ENCODE measurements around the gene RAB4A.

Gene RAB4A

GRCh38 chr1:229270547-229271447 is at the start of gene RAB4A:
TSS of gene RAB4A (plus strand) at chr1:229271111. CDS start at chr1:229271340, 229 bp downstream.
- DNase-seq: peak; percentile 86

- no peak for DNase-seq
These were observed 48.8 kb upstream of the RAB4A start for GRCh38 chr1:229222081-229222480.

- DNase-seq: no peak
These were observed 47.4 kb upstream of the RAB4A start for GRCh38 chr1:229223498-229223897.

GRCh38 chr1:229224308-229224707 is 46.6 kb upstream of the RAB4A start:
- no peak for DNase-seq

GRCh38 chr1:229225331-229225782 is 45.6 kb upstream of the RAB4A start:
- no peak for DNase-seq

- no peak for DNase-seq
These were observed 44.1 kb upstream of the RAB4A start for GRCh38 chr1:229226796-229227195.

GRCh38 chr1:229227298-229227919 is 43.5 kb upstream of the RAB4A start:
- peak; percentile 80 for DNase-seq

- no peak for DNase-seq
These were observed 42.4 kb upstream of the RAB4A start for GRCh38 chr1:229228522-229228921.

GRCh38 chr1:229229137-229229720 is 41.7 kb upstream of the RAB4A start:
- no peak for DNase-seq

GRCh38 chr1:229229721-229230139 is 41.2 kb upstream of the RAB4A start:
- DNase-seq: no peak

- DNase-seq: no peak
These were observed 40.6 kb upstream of the RAB4A start for GRCh38 chr1:229230140-229230892.

GRCh38 chr1:229230893-229231753 is 39.8 kb upstream of the RAB4A start:
- no peak for DNase-seq

GRCh38 chr1:229231754-229232119 is 39.2 kb upstream of the RAB4A start:
- no peak for DNase-seq

- no peak for DNase-seq
These were observed 35.9 kb upstream of the RAB4A start for GRCh38 chr1:229234870-229235472.

- no peak for DNase-seq
These were observed 33.6 kb upstream of the RAB4A start for GRCh38 chr1:229237320-229237719.

GRCh38 chr1:229238231-229238630 is 32.7 kb upstream of the RAB4A start:
- no peak for DNase-seq

- no peak for DNase-seq
These were observed 32.1 kb upstream of the RAB4A start for GRCh38 chr1:229238674-229239415.

- no peak for DNase-seq
These were observed 30.4 kb upstream of the RAB4A start for GRCh38 chr1:229240532-229240931.

- DNase-seq: no peak
These were observed 29.5 kb upstream of the RAB4A start for GRCh38 chr1:229241390-229241789.

GRCh38 chr1:229243638-229244037 is 27.3 kb upstream of the RAB4A start:
- no peak for DNase-seq

GRCh38 chr1:229244091-229244490 is 26.8 kb upstream of the RAB4A start:
- DNase-seq: no peak

Measured in activated CD4-positive, alpha-beta T cell treated with anti-CD3 and anti-CD28 coated beads, Interleukin-2, amount 50 U/mL, for 16 hours (primary cell).